Measurements from ENCODE around the gene USP31. TPM values are rescaled to one million over a fixed set of nuclear protein-coding genes. Genes with fewer than 3 reads are reported as not detected.

The USP31 gene
- total and polyA plus RNA-seq, 2 of the 8 experiments (the other 6 are each of a cell fraction or from before 2014, with no cell fraction given) = 6.7 to 19.0 TPM

DNA sequence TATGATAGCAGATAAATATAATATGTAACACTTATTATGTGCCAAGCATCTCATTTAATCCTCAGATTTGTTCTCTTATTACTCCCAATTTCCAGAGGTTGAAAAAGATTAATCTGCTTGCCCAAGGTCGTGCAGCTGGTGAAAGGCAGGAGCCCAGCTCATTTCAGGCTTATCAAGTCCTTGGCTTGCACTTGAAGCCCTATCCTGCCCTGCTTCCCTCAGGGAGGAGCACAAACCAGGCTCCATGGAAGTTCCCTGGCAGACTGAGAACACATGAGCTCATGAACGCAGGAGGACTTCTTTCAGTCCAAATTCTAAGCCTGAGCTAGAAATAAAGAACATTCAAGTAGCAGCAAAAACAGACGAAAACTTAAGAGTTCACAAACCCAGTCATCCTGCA lies 74.8 kb downstream of the USP31 start (continued):
- TF ChIP-seq, protein P1, sequence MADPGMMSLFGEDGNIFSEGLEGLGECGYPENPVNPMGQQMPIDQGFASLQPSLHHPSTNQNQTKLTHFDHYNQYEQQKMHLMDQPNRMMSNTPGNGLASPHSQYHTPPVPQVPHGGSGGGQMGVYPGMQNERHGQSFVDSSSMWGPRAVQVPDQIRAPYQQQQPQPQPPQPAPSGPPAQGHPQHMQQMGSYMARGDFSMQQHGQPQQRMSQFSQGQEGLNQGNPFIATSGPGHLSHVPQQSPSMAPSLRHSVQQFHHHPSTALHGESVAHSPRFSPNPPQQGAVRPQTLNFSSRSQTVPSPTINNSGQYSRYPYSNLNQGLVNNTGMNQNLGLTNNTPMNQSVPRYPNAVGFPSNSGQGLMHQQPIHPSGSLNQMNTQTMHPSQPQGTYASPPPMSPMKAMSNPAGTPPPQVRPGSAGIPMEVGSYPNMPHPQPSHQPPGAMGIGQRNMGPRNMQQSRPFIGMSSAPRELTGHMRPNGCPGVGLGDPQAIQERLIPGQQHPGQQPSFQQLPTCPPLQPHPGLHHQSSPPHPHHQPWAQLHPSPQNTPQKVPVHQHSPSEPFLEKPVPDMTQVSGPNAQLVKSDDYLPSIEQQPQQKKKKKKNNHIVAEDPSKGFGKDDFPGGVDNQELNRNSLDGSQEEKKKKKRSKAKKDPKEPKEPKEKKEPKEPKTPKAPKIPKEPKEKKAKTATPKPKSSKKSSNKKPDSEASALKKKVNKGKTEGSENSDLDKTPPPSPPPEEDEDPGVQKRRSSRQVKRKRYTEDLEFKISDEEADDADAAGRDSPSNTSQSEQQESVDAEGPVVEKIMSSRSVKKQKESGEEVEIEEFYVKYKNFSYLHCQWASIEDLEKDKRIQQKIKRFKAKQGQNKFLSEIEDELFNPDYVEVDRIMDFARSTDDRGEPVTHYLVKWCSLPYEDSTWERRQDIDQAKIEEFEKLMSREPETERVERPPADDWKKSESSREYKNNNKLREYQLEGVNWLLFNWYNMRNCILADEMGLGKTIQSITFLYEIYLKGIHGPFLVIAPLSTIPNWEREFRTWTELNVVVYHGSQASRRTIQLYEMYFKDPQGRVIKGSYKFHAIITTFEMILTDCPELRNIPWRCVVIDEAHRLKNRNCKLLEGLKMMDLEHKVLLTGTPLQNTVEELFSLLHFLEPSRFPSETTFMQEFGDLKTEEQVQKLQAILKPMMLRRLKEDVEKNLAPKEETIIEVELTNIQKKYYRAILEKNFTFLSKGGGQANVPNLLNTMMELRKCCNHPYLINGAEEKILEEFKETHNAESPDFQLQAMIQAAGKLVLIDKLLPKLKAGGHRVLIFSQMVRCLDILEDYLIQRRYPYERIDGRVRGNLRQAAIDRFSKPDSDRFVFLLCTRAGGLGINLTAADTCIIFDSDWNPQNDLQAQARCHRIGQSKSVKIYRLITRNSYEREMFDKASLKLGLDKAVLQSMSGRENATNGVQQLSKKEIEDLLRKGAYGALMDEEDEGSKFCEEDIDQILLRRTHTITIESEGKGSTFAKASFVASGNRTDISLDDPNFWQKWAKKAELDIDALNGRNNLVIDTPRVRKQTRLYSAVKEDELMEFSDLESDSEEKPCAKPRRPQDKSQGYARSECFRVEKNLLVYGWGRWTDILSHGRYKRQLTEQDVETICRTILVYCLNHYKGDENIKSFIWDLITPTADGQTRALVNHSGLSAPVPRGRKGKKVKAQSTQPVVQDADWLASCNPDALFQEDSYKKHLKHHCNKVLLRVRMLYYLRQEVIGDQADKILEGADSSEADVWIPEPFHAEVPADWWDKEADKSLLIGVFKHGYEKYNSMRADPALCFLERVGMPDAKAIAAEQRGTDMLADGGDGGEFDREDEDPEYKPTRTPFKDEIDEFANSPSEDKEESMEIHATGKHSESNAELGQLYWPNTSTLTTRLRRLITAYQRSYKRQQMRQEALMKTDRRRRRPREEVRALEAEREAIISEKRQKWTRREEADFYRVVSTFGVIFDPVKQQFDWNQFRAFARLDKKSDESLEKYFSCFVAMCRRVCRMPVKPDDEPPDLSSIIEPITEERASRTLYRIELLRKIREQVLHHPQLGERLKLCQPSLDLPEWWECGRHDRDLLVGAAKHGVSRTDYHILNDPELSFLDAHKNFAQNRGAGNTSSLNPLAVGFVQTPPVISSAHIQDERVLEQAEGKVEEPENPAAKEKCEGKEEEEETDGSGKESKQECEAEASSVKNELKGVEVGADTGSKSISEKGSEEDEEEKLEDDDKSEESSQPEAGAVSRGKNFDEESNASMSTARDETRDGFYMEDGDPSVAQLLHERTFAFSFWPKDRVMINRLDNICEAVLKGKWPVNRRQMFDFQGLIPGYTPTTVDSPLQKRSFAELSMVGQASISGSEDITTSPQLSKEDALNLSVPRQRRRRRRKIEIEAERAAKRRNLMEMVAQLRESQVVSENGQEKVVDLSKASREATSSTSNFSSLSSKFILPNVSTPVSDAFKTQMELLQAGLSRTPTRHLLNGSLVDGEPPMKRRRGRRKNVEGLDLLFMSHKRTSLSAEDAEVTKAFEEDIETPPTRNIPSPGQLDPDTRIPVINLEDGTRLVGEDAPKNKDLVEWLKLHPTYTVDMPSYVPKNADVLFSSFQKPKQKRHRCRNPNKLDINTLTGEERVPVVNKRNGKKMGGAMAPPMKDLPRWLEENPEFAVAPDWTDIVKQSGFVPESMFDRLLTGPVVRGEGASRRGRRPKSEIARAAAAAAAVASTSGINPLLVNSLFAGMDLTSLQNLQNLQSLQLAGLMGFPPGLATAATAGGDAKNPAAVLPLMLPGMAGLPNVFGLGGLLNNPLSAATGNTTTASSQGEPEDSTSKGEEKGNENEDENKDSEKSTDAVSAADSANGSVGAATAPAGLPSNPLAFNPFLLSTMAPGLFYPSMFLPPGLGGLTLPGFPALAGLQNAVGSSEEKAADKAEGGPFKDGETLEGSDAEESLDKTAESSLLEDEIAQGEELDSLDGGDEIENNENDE (IDR thresholded peaks at IDR 0.05; ENCODE audit: insufficient replicate concordance, low read length) = no peak
- TF ChIP-seq TAF7 (optimal IDR thresholded peaks at IDR 0.05; ENCODE audit: borderline replicate concordance, low read depth, low read length) = no peak
- no peak for TF ChIP-seq CBX8 (IDR thresholded peaks at IDR 0.05; ENCODE audit: borderline replicate concordance, low read depth, low read length)
- no peak for TF ChIP-seq BRCA1 (IDR thresholded peaks at IDR 0.05; ENCODE audit: low read depth, low read length)
- no peak for TF ChIP-seq SIX5 (IDR thresholded peaks at IDR 0.05; ENCODE audit: low read depth, low read length)
- TF ChIP-seq KDM4A (IDR thresholded peaks at IDR 0.05; ENCODE audit: low read depth, low read length, severe bottlenecking) = no peak
- no peak for TF ChIP-seq FOSL1 (IDR thresholded peaks at IDR 0.05; ENCODE audit: insufficient read depth, low read depth, low read length)
- no peak for TF ChIP-seq EZH2 (IDR thresholded peaks at IDR 0.05; ENCODE audit: low read depth, low read length, severe bottlenecking)
- no peak for TF ChIP-seq CREB1 (IDR thresholded peaks at IDR 0.05)
- TF ChIP-seq CBX5 (IDR thresholded peaks at IDR 0.05; ENCODE audit: low read depth, low read length) = no peak
- no peak for TF ChIP-seq RFX5 (IDR thresholded peaks at IDR 0.05; ENCODE audit: borderline replicate concordance, low read depth, low read length)
- no peak for TF ChIP-seq KDM5A (IDR thresholded peaks at IDR 0.05; ENCODE audit: low read length)
